Mesenteric fat pad (tissue), 1 donor: ENCODE data around the gene TMEM87A. TPM values are rescaled to one million over a fixed set of nuclear protein-coding genes. Genes with fewer than 3 reads are reported as not detected.
"Not testable (repeated sequence)": the region's sequence is repeated elsewhere in the genome, so short reads cannot be mapped to it uniquely, and the experiment has no call there.

Source experiments
- DNase-seq: peaks from one replicate; pipeline ENCODE4 v3.0.0-alpha.2; 2020; ENCODE audit warnings: low spot score
- long read RNA-seq: library from polyadenylated mRNA; unstranded; transcript quantifications from one replicate; pipeline ENCODE4 v2.0.0, GENCODE V29; 2020
- total RNA-seq: library from RNA; stranded (reverse); fragmentation: NEBNext Ultra II Directional; extraction: Animal tissue kit (Norgen Biotek cat#: 25700); gene quantifications from one replicate; pipeline ENCODE4 v1.2.1, GENCODE V29; 2021
- donor health status: DM: yes; HTN: yes; CAD: no.

Gene TMEM87A, protein sequence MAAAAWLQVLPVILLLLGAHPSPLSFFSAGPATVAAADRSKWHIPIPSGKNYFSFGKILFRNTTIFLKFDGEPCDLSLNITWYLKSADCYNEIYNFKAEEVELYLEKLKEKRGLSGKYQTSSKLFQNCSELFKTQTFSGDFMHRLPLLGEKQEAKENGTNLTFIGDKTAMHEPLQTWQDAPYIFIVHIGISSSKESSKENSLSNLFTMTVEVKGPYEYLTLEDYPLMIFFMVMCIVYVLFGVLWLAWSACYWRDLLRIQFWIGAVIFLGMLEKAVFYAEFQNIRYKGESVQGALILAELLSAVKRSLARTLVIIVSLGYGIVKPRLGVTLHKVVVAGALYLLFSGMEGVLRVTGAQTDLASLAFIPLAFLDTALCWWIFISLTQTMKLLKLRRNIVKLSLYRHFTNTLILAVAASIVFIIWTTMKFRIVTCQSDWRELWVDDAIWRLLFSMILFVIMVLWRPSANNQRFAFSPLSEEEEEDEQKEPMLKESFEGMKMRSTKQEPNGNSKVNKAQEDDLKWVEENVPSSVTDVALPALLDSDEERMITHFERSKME
- total RNA-seq = 49.4 TPM
- long read RNA-seq, transcript TMEM87A-202 (20 exons, 3,109 nt) = major isoform, 143 of 223 reads
- long read RNA-seq, partial matches to known transcripts = 21 of 223 reads
- long read RNA-seq, other reads (novel, unspliced or antisense) = 55 of 223 reads

DNA sequence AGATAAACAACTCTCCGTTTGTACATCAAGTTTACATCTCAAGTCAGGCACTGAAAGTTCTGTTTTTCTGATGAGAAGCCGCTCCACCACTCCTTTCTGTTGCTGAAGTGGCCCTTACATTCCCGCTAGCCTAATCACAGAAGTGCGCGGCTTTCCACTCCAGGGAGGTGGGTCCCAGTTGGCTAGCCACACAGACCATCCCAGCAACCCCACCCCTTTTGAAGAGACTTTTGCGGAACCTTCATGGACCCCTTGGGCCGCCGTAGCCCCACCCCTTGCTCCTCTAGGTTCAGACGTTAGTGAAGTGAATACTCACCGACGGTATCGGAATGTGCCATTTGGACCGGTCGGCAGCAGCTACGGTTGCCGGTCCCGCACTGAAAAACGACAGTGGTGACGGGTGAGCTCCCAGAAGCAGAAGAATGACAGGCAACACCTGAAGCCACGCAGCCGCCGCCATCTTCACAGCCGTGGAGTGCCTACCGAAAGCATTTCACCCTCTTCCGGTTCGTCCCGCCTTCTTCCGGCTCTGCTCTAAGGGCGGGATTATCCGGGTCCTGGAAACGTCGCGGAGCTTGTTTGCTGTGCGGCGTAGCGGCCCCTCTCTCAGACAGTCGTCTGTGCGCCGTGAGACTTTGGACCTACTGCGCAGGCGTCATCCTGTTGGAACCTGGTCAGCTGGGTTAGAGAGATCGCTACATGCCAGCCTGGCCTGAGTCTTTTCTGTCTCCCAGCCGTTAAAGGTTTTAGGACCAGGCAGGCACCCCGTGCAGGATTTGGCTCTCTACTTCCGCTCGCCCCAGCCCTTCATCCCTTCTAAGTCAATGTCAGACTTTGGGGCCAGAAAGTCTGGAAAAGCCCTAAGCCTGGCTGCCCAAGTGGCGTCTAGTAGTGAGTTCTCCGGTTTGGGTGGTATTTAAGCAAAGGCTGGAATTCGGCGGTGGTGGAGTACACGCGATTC, at the start of gene TMEM87A, which contains the start of gene GANC:
Gene TMEM87A (minus strand): TSS at position 495 of the 961 bp plus-strand sequence. CDS start 35 bp downstream, at position 460.
Gene GANC (plus strand): TSS at position 263 of the 961 bp plus-strand sequence. CDS start 1,281 bp downstream, outside the sequence.
- peak; percentile 97 for DNase-seq

DNA sequence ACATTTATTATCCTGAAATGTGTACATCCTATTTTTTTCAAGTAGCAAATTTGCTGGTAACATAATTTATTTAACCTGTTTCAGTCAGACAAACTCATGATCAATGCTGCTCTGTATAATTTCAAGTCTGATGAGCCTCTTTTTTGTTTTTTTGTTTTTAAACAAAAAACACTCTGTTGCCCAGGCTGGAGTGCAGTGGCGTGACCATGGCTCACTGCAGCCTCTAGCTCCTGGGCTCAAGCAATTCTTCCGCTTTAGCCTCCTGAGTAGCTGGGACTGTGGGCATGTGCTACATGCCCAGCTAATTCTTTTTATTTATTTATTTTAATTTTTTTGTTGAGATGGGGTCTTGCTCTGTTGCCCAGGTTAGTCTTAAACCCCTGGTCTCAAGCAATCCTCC, 46.0 kb upstream of the TMEM87A start:
- no peak for DNase-seq

DNA sequence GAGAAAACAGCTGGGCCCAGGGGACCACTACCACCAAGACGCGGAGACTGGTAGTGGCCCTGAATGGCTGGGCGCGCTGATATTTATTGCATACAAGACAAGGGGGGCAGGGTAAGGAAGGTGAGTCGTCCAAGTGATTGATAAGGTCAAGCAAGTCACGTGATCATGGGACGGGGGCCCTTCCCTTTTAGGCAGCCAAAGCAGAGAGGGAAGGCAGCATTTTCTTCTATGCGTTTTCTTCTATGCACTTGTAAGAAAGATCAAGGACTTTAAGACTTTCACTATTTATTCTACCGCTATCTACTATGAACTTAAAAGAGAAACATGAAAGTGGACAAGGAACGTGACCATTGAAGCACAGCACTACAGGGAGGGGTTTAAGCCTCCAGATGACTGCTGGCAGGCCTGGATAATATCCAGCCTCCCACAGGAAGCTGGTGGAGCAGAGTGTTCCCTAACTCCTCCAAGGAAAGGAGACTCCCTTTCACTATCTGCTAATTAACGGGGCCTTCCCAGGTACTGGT, 43.1 kb upstream of the TMEM87A start:
- not testable (repeated sequence) for DNase-seq

DNA sequence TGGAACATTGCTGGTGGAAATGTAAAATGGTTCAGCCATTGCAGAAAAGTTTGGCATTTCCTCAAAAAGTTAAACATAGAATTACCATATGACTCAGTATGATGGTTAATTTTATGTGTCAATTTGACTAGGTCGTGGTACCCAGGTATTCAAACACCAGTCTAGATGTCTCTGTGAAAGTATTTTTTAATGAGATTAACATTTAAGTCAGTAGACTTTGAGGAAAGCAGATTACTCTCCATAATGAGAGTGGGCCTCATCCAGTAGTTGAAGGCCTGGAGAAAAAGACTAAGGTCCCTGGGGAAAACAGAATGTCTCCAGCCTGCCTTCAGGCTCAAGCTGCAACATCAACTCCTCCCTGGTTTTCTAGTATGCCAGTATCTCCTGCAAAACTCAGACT, 42.3 kb upstream of the TMEM87A start:
- DNase-seq = no peak

DNA sequence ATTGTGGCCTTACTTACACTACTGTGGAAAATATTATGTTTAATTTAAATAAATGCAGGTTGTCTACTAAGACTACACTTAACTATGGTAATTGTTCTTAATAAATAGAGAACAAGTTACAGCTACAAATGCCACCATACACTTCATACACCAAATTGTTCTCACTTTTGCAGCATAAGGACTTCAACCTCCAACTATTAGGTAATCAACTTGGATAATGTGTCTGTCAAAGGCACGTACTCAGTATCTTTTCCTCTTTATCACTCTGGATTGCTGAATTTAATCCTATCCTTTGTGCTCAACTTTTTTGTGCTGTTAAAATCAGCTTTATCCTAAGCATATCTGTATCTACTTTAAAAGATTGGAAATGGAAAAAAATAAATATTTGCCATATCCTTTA, 41.6 kb upstream of the TMEM87A start:
- no peak for DNase-seq

DNA sequence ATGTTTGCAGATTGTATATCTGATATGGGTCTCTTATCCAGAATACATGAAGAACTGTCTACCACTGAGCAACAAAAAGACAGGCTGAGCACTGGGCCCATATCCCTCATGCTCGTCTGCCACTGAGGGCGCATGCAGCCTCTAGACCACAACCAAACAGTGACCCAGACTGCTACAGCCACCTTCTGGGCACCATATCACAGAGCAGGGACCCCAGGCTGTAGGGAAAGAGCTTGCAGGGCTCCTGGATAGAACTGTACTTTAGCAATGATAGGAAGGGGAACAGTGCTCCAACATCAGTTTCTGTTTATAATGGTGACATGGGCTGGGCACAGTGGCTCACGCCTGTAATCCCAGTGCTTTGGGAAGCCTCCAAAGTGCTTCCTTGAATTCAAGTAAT, 40.2 kb upstream of the TMEM87A start:
- no peak for DNase-seq

DNA sequence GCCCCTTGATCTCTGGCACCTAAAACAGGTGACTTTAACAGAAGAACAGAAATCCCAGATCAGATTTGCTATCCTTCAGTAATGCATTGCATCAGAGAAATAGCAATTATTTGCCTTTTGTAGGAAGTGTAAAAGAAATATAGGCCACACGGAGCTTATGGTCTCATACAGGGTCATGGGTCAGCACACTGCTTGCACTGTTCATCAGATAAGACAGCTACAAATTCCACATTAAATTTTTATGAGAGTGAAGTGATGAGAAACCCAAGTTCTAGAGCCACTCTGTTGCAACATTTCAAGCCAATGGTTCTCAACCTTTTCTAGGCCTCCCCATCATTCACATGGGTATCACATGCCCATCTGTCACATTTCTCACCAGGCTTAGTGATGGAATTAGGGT, 33.4 kb upstream of the TMEM87A start:
- no peak for DNase-seq

DNA sequence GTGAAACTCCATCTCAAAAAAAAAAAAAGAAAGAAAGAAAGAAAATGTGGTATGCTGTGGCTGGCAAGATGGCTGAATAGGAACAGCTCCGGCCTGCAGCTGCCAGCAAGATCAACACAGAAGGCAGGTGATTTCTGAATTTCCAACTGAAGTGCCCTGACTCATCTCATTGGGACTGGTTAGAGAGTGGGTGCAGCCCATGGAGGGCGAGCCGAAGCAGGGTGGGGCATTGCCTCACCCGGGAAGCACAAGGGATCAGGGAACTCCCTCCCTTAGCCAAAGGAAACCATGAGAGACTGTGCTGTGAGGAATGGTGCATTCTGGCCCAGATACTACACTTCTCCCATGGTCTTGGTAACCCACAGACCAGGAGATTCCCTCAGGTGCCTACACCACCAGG, 27.8 kb upstream of the TMEM87A start:
- DNase-seq = not testable (repeated sequence)

DNA sequence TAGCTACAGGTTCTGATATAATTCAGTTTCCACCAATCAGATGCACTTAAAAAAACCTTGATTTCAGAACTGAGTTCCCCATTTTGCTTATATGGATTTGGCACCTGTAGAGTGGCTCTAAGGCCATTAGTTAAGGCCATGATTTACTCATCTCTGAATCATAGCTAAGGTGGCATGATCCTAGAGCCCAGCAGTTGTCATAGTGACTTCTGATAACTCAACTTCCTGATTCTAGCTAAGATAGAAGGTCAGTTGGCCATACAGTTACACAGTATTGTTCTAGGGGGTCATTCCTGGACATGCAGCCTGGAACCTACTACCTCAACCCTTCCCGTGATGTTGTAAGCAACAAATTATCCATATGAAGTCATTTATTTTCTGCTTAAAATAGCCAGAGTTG, 15.9 kb upstream of the TMEM87A start:
- DNase-seq = no peak

DNA sequence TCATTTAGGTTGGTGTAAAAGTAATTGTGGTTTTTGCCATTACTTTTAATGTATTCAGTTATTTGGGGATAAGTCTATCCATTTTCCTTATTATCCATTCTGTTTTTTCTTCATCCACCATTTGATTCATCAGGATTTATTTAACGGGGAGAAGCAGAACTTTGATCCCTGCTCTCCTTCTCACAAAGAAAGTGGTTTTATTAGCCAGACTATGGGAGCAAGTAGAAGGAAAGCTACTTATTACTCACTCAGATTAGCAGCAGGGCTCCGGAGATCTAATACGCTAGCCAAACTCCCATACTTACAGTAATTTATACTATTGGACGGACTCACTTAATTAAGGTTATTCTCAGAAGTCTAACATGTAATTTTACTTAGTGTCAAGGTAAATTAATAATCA, 14.7 kb upstream of the TMEM87A start:
- DNase-seq = no peak

DNA sequence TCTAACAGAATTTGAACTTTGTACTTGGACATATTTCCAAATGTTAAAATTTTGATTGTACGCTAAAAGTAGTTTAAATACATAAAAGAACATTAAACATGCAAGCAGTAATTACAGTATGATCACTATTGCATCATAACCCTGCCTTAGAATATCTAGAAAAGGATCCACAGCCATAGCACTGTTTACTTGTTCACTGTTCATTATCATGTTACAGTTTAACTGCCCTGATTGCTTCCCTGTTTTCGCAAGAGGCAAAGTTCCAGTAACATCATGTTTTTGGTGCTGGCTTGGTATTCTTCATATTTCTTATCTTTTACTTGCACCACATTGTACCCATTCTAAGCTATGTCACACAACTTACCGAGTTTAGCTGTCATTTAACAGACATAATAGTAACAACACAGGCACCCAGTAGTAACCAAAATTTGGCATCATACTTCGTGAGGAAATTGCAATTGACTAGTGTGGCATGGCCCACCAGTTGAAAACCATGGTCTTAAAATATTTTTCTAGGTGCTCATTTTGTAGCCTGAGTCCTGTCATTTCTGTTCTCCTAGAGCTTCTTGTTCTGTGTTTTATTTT, 13.3 kb upstream of the TMEM87A start:
- DNase-seq = no peak

DNA sequence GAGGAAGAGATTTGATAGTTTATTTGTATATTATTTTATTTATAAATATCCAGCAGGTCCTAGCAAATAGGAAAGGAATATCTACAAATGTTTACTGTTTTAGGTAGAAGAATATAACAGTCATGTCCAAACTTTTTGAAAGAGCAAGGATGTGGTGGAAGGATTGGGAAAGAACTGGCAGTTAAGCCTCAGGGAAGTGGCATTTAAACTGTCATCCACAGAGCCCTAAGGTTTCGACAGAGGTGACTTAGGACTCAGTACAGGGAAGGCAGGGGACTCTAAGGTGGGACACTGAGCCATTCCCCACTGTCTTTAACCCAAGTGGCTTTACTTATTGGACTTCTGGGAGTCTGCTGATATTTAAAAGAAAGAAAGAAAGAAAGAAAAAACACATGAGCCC, 11.8 kb upstream of the TMEM87A start:
- DNase-seq = no peak

DNA sequence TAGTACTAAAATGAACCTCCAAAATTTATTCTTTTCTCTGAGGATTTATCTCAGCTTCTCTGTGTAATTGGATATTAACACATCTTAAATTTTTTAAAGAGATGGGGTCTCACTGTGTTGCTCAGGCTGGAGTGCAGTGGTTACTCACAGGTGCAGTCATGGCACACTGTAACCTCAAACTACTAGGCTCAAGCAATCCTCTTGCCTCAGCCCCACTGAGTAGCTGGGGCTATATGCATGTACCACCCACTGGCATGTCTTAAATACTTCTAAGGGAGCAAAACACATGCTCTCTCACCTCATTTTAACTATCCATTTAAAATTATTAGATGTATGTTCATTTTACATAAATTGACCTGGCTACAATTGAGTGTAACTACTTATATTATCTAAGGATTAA, 11.3 kb upstream of the TMEM87A start:
- DNase-seq = no peak

DNA sequence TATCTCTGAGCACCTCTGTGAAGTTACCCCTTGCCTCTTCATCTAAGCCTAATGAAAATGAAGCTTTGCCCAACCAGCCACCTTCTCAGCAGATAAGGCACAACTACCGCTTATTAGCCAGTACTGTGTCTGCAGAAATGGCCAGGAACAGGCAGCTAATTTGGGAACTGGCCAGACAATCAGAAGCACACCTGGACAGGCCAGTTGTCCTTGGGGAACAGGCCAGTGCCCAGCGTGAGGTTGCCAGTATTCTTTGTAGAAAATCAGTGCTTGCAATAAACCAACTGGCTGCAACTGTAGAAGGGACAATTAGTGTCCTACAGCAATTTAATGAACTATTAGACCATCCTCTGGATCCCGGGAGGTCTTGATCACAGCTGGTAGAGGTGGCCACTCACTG, 10.4 kb upstream of the TMEM87A start:
- DNase-seq = no peak

DNA sequence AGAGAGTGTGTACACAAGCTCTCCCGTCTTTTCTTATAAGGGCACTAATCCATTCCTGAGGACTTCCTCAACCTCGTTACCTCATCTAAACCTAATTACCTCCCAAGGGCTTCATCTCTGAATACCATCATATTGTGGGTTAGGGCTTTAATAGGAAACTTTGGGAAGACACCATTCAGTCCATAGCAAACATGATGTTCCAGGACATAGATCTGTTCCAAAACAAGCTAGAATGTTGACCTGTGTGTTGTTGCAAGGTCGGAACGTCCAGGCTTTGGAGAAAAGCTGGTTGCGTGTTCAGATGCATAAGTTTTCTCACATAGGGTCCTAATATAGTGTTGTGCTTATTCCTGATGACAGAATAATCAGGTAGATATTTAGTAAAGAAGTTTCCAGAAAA, 9.7 kb upstream of the TMEM87A start:
- DNase-seq = no peak

DNA sequence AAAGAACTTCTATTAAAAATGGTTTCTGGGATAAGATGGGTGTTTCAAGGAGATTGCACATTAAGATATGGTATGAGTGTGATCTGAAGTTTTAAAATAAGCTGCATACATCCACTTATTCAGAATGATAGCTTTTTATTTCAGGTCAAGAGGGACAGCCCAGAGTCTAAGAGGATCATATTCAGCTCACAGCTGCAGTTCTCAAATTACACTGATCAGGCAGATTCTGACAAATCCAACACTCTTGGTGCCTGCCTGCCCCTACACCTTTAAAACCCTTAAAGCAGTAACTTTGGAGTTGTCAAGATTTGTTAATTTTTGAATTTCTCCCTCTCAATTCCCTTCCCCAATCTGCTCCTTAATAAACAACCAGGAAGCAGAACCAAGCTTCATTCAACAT, 9.1 kb upstream of the TMEM87A start:
- DNase-seq = no peak

DNA sequence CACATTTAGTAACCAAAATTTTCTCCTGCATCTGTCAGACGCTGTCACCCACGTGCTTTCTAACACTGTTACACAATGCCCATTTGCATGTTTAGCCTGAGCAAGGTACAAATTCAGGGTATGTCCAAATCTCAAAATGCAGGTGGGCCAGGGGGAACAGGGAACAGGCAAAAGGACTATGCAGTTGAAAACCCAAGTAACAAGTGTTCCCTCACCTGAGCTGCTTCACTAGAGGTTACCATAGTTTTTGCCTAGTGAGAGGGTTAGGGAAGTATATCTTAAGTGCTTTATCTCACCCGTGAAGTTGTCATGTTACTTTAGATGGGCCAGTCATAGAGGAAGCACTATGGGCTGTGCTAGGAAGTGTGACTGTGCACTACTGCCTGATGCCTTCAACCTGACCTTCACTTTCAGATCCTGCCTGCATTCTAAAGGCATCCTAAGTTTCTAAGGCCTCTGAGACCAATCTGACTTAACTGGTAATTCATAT, 6.0 kb upstream of the TMEM87A start:
- no peak for DNase-seq

DNA sequence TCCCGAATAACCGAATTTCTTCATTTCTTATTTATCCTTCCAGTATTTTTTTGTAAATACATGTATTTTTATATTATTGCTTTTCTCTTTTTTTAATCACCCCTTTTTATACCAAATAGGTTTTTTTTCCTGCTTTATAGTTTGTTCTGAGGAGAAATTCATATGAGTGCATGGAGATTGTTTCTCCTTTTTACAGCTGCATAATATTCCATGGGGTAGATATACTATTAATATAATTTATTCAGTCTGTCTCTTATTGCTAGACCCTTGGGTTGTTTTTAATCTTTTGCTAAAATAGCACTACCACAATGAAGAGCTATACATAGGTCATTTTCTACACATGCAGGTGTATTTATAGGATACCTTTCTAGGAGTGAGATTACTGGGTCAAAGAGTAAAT, 3.5 kb upstream of the TMEM87A start:
- no peak for DNase-seq

DNA sequence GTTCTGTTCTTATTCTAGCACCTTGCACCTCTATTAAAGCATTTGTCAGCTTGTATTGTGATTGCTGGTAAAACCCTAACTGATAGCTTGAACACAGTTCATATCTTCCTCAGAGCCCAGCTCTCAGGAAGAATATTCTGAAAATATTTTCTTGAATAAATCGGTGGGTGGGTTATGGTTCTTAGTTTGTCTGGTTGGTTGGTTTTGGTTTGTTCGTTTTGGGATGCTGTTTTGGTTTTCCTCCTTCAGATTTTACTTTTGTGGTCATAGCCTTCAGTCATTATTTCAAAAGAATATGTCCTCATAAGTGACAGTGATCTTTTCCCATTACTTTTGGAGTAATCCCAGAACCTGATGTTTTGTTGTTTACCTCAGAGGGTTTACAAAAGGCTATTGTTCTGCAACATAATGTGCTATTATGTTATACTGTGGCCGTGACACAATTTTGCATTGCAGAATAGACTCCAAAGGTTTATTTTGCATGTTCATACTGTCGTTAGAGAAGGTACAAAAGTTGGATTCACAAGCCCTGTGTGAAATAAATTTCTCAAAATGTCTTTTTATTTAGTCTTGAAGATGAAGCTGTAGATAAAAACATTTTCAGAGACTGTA, 2.7 kb upstream of the TMEM87A start:
- no peak for DNase-seq

DNA sequence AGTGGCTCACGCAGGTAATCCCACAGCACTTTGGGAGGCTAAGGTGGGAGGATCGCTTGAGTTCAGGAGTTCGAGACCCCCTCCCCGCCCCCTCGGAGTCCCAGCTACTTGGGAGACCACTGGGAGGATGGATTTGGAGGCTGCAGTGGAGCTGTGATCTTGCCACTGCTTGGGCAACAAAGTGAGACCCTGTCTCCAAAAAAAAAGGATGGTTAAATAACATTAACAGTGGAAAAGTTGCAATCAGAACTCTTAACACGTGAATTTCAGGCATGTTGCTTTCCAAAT, 1.4 kb upstream of the TMEM87A start:
- no peak for DNase-seq
